MCF 10A (cell line): Measurements from ENCODE around the gene TECPR2. TPM values are rescaled to one million over a fixed set of nuclear protein-coding genes. Genes with fewer than 3 reads are reported as not detected.

ENCODE experiments used
- BruUV-seq: library from RNA; stranded (reverse); fragments of 400-500 nt; replicated peaks from 2 replicates; lab custom pipeline; 2021; lab: Mats Ljungman, UMichigan
- CTCF ChIA-PET: fragments of 300-600 bp; sonication (Branson Sonifier 250); formaldehyde crosslinking; extraction: SDS; loops from one replicate; lab custom pipeline; 2021; ENCODE audit warnings: antibody characterized with exemption, inconsistent platforms; lab: Yijun Ruan, JAX
- POLR2A ChIA-PET: fragments of 300-600, 350-650 bp; sonication (Branson Sonifier 250); formaldehyde crosslinking; extraction: SDS; loops from one replicate; lab custom pipeline; 2020; ENCODE audit warnings: antibody characterized with exemption, inconsistent platforms; lab: Yijun Ruan, JAX
- DNase-seq: peaks from one replicate; pipeline ENCODE4 v3.0.0-alpha.2; 2018; ENCODE audit not compliant: unreplicated experiment
- H3K27ac Mint-ChIP-seq: one replicate; pipeline ENCODE4 v1.8.0; 2022; ENCODE audit warnings: mild to moderate bottlenecking, low read depth, mixed read lengths; ENCODE audit not compliant: unreplicated experiment
- H3K27me3 Mint-ChIP-seq: one replicate; pipeline ENCODE4 v1.8.0; 2022; ENCODE audit warnings: mixed read lengths; ENCODE audit not compliant: insufficient read depth, unreplicated experiment
- H3K36me3 Mint-ChIP-seq: one replicate; pipeline ENCODE4 v1.8.0; 2022; ENCODE audit warnings: mild to moderate bottlenecking, moderate library complexity, mixed read lengths; ENCODE audit not compliant: insufficient read depth, unreplicated experiment
- H3K4me1 Mint-ChIP-seq: one replicate; pipeline ENCODE4 v1.8.0; 2022; ENCODE audit warnings: mixed read lengths; ENCODE audit not compliant: insufficient read depth, unreplicated experiment
- H3K4me3 Mint-ChIP-seq: one replicate; pipeline ENCODE4 v1.8.0; 2022; ENCODE audit warnings: mild to moderate bottlenecking, moderate library complexity, mixed read lengths; ENCODE audit not compliant: unreplicated experiment
- H3K9me3 Mint-ChIP-seq: one replicate; pipeline ENCODE4 v1.8.0; 2022; ENCODE audit warnings: mixed read lengths; ENCODE audit not compliant: unreplicated experiment
- intact Hi-C: fragments of 100-400 bp; cut with micrococcal nuclease; formaldehyde crosslinking; loops from 2 replicates; pipeline ENCODE4 v1.14.1; 2022
- total RNA-seq: library from RNA; stranded (reverse); gene quantifications from 2 replicates; pipeline ENCODE4 v1.2.3, GENCODE V29; 2022
- TF ChIP-seq, protein P1 (sequence below): fragments of 200-600 bp; IDR thresholded peaks from one replicate; pipeline ENCODE4 v1.8.0; 2022; ENCODE audit warnings: antibody characterized with exemption, mild to moderate bottlenecking; ENCODE audit not compliant: unreplicated experiment

TECPR2 gene
- total RNA-seq, 1 experiment from 2014 or later, result 18.4 TPM

DNA sequence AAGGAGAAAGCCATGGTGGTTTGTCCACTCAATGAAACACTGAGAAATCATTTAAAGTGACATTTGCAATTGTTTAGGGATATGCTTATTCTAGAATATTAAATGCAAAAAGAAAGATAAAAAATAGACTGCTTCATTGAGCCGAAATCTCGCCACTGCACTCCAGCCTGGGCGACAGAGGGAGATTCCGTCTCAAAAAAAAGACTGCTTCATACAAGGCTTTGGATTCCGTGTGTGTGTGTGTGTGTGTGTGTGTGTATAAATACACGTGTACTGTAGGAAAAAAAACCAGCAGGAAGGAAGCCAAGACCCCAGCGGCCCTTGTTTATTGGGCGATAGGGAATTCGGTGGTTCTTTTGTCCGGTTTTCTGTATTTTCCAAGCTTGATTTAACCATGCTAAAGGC, 46.4 kb upstream of the TECPR2 start:
- Mint-ChIP-seq H3K36me3 (peaks cover 14% of the 10 kb centered on the region), H3K27ac (no peak overlapping the region), H3K9me3 (no peaks in the 10 kb centered on the region), H3K4me1 (peaks cover 16% of the 10 kb centered on the region), H3K27me3 (no peaks in the 10 kb centered on the region), H3K4me3 (peak overlapping the region; percentile 93)
- CTCF ChIA-PET, result interaction anchor here (0.6 to 2.7 kb wide), 15 partner anchors 8 to 1668 kb away, joined by 3 to 10 read pairs (median 3); no protein-coding TSS in a partner anchor
- intact Hi-C loops, result loop anchor here (1.0 to 10.0 kb wide), 5 partner anchors 192 to 542 kb away; partner anchors contain the start of genes ANKRD9, DYNC1H1 and HSP90AA1
- TF ChIP-seq, protein P1, sequence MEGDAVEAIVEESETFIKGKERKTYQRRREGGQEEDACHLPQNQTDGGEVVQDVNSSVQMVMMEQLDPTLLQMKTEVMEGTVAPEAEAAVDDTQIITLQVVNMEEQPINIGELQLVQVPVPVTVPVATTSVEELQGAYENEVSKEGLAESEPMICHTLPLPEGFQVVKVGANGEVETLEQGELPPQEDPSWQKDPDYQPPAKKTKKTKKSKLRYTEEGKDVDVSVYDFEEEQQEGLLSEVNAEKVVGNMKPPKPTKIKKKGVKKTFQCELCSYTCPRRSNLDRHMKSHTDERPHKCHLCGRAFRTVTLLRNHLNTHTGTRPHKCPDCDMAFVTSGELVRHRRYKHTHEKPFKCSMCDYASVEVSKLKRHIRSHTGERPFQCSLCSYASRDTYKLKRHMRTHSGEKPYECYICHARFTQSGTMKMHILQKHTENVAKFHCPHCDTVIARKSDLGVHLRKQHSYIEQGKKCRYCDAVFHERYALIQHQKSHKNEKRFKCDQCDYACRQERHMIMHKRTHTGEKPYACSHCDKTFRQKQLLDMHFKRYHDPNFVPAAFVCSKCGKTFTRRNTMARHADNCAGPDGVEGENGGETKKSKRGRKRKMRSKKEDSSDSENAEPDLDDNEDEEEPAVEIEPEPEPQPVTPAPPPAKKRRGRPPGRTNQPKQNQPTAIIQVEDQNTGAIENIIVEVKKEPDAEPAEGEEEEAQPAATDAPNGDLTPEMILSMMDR, result no peak
- BruUV-seq, result no TSS peak
- POLR2A ChIA-PET, result interaction anchor here (0.6 to 4.7 kb wide), 13 partner anchors 12 to 368 kb away, joined by 3 to 29 read pairs (median 4); partner anchors contain the start of genes CINP, DYNC1H1, MOK and TECPR2
- DNase-seq, result peak; percentile 42

DNA sequence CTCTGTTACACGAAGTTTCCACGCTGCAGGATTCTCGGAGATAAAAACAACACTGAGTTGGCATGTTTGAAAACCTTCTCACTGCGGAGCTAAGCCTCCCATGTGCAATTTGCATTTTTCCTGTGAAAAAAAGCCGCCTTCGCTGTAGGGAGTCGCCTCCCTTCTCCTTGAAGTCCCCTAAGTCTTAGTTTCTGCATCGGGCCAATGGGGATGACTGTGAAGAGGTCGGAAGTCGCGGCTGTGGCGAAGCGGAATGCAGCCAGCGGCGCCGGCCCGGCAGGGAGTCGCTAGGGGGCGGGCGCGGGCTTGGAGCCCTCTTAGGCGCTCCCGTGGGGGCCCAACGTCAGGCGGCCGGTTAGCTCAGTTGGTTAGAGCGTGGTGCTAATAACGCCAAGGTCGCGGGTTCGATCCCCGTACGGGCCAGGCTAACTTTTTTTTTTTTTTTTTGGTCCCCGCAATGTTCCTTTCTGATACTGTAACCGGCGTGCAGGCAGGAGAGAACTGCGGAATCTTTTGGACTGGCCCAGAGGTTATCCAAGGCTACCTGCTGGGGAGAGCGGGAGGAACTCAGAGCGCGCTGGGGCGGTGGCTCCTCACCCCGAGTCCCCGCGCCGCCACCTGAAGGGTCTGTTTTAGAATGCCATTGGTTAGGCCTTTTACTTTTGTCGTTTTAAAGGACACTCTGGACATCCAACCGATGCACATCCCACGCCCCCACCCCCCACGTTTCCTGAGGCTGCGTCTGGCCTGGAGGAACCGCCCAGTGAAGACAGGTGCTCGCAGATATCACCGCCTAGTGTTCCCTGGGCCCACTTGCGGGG, 45.8 kb upstream of the TECPR2 start:
- H3K9me3 Mint-ChIP-seq, result no peaks in the 10 kb centered on the region
- peaks cover 14% of the 10 kb centered on the region for H3K36me3 Mint-ChIP-seq
- no peaks in the 10 kb centered on the region for H3K27me3 Mint-ChIP-seq
- H3K27ac Mint-ChIP-seq, result peak overlapping the region; percentile 69
- intact Hi-C loops, result loop anchor here (1.0 to 10.0 kb wide), 5 partner anchors 192 to 542 kb away; partner anchors contain the start of genes ANKRD9, DYNC1H1 and HSP90AA1
- H3K4me1 Mint-ChIP-seq, result peaks cover 16% of the 10 kb centered on the region
- peak overlapping the region; percentile 93 for H3K4me3 Mint-ChIP-seq
- ChIA-PET CTCF (interaction anchor here (0.6 to 2.7 kb wide), 20 partner anchors 9 to 1668 kb away, joined by 3 to 10 read pairs (median 3); partner anchors contain the start of gene MOK), POLR2A (interaction anchor here (0.6 to 4.7 kb wide), 15 partner anchors 12 to 369 kb away, joined by 3 to 29 read pairs (median 4); partner anchors contain the start of genes CINP, DYNC1H1, MOK and TECPR2)
- BruUV-seq, result no TSS peak
- peak; percentile 90 for DNase-seq
- TF ChIP-seq, protein P1, result peak; percentile 91

DNA sequence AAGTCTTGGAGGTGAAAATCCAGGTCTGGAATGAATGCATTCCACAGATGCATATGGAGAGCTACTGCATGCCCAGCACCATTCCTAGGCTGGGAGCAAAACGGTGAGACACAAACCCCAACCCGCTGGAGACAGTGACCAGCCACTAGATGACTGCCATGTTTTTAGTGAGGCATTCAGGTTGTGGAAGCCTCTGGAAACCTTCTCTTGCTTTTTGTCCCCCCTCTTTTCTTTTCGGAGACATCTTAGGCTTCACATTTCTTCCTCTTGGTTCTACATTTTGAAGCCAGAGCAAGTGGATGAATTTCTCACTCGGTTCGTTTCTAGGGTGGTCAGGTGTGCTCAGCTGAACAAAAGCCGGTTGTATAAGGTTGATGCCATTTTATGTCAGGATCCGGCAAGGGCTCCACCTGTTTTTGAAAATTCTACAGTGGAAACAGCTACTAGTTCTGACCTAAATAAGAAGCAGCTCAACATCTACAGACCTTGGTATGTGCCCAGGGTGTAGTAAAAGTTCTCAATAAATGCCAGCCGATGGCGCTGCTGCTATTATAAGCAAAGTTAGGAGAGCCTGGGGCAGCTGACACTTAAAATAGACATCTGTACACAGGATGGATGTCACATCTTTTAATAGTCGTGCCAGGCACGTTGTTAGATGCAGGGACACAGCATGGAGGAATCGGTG, 45.0 kb upstream of the TECPR2 start:
- H3K4me3 Mint-ChIP-seq, result peak overlapping the region; percentile 93
- H3K27ac Mint-ChIP-seq, result peak overlapping the region; percentile 69
- intact Hi-C loops, result loop anchor here (2.0 to 10.0 kb wide), 4 partner anchors 191 to 543 kb away; partner anchors contain the start of genes ANKRD9, DYNC1H1 and HSP90AA1
- no TSS peak for BruUV-seq
- H3K9me3 Mint-ChIP-seq, result no peaks in the 10 kb centered on the region
- ChIA-PET CTCF (interaction anchor here (0.6 to 2.7 kb wide), 11 partner anchors 9 to 219 kb away, joined by 3 to 10 read pairs (median 3); partner anchors contain the start of gene MOK), POLR2A (interaction anchor here (0.9 to 4.7 kb wide), 11 partner anchors 13 to 370 kb away, joined by 3 to 29 read pairs (median 4); partner anchors contain the start of genes CINP, DYNC1H1, MOK and TECPR2)
- peaks cover 14% of the 10 kb centered on the region for H3K36me3 Mint-ChIP-seq
- H3K27me3 Mint-ChIP-seq, result no peaks in the 10 kb centered on the region
- peak; percentile 66 for DNase-seq
- TF ChIP-seq, protein P1, result no peak
- peaks cover 16% of the 10 kb centered on the region for H3K4me1 Mint-ChIP-seq
